Activated CD4-positive, CD25-positive, alpha-beta regulatory T cell (primary cell): ENCODE results near the gene KRTCAP2.

ENCODE experiments used
- DNase-seq, 4 experiments: peaks; one replicate each; lab custom pipeline; 2025; lab: John Stamatoyannopoulos, UW

The KRTCAP2 gene

DNA sequence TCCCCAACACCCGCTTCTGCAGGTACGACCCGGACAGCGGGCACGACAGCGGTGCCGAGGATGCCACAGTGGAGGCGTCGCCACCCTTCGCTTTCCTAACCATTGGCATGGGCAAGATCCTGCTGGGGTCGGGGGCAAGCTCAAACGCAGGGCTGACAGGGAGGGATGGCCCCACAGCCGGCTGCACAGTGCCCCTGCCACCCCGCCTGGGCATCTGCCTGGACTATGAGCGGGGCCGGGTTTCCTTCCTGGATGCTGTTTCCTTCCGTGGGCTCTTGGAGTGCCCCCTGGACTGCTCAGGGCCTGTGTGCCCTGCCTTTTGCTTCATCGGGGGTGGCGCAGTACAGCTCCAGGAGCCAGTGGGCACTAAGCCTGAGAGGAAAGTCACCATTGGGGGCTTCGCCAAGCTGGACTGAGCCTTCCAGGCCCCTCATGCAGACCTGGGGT is 10.7 kb upstream of the KRTCAP2 start:
- no peak for DNase-seq

DNA sequence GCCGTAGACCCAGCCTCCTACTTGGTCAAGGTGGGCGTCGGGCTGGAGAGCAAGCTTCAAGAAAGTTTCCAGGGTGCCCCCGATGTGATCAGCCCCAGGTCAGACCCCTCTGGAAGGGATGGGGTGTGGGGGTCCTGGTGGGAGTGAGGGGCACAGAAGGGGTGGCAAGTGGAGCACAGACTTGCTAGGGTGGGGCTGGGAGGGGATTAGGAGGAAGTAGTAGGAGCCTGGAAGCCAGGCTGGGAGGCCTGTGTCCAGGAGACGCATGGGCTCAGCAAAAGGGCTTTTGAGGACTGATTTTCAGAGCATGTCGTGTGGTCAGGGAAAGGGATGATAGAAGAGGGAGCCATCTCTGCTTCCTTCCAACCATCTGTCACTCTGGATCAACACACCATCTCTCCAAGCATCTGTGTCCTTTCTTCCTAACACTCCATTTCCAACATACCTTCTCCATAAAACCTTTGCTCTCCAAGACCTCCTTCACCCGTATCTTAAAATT is 9.0 kb upstream of the KRTCAP2 start:
- DNase-seq = no peak

DNA sequence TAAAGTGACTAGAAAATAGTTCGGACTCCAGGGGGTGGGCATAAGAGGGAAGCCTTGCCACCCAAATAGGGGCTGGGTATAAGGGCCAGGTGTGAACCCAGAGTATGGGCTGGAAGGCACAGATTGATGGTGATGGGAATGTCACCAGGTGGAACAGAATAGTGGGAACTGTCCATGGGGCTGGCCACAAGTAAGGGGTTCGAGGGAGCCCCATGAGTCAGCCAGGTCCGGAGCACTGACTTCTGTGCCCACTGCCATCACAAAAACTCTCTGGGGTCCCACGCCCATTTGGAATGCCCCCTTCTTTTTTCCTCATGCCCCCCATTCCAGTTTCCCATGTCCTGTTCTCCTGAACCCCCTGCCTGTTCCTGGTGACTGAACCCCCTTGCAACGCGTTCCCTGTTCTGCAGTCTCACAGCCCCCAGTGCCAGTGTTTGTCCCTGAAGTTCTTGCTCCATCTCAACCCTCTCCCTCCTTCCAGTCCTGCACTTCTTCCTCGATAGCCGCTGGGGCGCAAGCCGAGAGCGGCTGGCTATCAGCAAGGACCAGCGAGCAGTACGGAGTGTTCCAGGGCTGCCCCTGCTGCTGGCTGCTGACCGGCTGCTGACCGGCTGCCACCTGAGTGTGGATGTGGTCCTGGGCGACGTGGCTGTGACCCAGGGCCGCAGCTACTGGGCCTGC is 8.4 kb upstream of the KRTCAP2 start:
- no peak for DNase-seq

DNA sequence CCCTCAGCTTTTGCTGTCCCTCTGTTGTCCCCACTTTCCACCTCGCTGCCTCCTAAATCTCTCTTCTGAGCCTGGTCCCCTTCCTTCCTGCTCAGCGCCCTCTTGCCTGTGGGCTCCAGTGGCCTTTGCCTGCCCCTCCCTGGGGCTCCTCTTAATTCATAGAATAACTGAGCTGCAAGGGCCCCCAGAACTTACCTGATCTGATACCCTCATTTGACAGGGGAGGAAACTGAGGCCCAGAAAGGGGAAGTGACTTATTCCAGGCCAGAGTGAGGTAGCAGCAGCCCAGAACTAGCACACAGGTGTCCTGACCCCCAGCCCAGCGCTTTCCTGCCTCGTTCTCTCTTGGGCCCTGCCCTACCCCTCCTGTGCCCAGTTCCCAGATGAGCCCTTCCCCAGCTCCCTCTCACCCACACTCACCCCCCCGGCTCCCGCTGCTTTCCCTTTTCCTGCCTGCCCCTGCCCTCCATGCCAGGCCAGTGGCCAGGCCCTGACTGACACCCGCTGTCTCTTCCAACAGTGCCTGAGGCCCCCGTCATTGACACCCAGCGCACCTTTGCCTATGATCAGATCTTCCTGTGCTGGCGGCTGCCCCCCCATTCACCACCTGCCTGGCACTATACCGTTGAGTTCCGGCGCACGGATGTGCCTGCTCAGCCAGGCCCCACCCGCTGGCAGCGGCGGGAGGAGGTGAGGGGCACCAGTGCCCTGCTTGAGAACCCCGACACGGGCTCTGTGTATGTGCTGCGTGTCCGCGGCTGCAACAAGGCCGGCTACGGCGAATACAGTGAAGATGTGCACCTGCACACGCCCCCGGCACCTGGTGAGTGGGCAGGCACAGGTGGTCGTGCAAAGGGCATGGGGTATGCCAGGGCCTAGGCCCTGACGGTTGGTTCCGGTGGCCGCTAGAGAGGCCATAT is 6.3 kb upstream of the KRTCAP2 start:
- no peak for DNase-seq

DNA sequence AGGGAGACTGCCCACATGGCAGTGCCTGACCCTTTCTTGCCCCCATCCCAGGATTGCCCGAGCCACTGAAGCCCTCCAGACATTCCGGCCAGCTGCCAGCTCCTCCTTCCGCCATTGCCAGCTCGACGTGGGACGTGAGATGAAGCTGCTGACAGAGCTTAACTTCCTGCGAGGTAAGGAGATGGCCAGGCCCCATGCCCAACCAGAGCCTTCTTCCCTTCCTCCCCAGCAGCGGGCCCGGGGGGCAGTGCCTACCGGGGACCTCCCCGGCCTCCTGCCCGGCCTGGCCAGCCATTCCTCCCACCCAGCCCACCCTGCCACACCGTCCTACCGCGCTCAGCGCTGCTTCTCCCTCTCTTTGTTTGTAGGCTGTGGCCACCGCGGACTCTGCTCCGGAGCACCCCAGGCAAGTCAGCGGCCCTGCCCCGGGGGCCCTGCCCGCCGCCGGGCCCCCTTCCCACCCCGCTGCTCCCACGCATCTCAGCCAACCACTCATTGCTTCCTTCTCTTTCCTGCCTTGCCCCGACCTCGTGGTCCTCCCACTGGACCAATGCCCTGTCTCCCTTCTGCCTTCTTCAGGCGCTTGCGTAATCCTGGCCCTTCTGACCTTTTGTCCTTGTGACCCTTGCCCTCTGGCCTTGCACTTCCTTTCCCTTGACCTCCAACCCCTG is 5.5 kb upstream of the KRTCAP2 start:
- no peak for DNase-seq

DNA sequence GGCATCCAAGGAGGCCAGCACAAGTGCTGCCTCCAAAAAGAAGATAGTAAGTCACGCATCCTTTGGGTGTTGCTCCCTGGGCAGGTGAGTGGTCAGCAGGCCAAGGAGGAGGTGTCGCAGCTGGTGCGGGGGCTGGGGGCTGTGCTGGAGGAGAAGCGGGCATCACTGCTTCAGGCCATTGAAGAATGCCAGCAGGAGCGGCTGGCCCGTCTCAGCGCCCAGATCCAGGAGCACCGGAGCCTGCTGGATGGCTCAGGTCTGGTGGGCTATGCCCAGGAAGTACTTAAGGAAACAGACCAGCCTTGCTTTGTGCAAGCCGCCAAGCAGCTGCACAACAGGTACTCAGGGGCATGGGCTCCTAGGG is 4.8 kb upstream of the KRTCAP2 start:
- no peak for DNase-seq

DNA sequence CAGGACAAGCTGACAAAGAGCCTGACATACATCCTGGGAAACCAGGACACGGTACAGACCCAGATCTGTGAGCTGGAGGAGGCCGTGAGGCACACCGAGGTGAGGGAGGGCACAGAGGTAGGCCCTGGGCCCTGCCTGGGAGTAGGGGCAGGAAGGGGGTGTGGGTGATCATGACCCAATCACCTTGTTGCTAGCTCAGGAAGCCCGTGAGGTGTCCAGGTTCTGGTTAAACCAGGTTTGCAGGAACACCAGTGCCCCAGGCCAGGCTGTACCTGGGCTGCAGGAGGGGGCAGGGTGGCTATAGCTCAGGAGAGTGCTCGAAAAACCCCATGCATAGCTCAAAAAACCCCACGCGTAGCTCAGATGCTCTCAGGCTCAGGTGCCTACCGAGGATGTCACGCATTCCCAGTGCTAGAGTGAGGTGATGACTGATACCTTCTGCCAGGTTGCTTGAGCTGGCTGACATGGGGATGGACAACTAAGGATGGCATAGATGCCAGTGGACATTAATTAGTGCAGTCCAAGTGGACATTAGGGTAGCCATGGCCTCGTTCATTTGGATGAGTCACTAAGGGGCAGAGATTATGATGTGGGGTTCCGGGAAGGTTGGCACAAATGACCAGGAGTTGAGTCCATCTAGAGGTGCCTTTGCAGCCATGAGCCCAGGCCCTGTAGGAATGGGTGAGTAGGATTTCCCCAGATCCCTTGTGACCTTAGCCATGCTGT is 4.3 kb upstream of the KRTCAP2 start:
- DNase-seq = no peak

DNA sequence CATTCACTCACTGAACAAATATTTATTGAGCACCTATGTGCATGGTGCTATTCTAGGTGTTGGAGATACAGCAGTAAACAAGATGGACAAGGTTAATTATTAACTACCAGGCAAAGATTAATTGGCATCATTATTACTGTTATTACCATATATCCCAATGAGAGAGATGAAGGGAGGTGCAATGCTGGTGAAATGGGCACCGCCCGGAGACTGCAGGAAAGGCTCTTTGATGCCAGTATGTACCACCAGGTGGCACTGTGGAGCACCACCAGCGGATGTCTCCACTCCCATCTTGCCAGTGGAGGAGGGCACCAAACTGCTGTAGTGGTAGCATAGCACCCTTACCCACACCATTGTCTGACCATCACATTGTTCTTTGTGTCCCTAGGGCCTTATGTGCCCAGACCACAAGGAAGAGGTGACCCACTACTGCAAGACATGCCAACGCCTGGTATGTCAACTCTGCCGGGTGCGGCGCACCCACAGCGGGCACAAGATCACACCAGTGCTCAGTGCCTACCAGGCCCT is 3.5 kb upstream of the KRTCAP2 start:
- peak; percentile 66 to 83 (median 76) for DNase-seq

DNA sequence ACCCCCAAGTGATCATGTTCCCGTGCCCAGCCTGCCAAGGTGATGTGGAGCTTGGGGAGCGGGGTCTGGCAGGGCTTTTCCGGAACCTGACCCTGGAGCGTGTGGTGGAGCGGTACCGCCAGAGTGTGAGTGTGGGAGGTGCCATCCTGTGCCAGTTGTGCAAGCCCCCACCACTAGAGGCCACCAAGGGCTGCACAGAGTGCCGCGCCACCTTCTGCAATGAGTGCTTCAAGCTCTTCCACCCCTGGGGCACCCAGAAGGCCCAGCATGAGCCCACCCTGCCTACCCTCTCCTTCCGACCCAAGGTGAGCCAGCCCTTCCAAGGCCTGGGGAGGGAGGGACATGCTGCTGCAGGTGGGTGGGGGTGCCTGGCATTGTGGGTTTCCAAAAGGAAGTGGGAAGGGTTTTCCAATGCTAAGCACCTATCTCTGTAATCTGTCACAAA is 2.8 kb upstream of the KRTCAP2 start:
- no peak for DNase-seq

DNA sequence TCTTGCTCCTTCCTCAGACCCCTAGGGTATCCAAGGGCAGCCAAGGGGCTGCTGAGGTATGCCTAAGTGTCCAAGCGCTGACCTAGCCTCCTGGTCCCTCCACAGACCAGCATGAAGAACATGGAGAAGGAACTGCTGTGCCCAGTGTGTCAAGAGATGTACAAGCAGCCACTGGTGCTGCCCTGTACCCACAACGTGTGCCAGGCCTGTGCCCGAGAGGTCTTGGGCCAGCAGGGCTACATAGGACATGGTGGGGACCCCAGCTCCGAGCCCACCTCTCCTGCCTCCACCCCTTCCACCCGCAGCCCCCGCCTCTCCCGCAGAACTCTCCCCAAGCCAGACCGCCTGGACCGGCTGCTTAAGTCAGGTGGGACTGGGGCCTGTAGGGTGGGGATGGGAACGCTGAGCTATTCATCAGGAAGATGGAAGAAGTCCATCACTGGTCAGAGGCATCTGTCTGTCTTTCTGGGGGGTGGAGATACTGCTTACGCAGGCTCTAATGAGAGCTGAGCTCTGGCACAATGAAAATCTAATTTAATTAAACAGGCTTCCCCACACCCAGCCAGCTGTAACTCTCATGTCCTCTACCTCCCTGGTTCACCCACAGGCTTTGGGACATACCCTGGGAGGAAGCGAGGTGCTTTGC is 2.3 kb upstream of the KRTCAP2 start:
- DNase-seq = no peak

DNA sequence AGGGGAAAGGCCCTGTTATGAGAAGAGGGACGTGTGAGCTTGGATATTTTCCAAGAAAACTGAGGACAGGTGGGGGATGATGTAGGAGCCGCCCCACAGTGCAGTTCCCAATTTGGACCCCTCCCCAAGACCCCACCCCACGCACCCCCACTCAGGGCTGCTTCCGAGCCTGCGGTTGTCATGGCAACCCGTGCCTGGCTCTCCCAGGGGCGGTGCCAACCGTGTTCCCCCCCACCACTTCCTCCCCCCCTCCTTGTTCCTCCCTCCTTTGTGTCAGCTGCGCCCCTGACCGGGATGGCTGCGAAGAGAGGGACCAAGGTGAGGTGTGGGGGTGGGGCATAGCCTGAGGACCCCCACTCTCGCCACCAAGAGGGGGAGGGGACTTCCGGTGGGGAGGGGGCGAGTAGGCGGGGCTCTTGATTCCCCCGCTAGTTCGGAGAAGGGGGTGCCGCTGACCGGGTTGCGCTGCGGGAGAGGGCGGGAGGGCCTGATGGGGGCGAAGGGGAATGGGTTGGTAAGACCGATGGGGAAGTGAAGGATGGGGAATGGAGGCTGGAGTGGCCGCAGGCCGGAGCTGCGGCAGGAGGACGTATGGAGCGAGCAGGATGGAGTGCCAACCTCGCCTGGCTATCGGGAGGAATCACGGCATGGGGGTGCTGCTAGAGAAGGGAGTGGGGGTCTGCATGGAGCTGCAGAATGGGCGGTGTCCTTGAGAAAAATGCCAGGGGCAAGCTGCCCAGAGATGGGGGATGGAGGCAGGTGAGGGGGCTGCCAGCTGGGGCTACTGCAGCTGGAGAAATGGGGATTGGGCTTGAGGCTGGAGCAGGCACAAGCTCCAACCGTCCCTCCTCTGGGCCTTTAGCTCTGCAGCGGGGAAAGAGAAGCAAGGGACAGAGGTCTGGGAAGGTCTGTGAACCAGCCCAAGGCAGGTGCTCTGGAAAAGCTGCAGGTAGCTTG is 1.5 kb upstream of the KRTCAP2 start:
- DNase-seq = peak in 3 of 4 experiments; percentile 26 to 39 (median 33)

DNA sequence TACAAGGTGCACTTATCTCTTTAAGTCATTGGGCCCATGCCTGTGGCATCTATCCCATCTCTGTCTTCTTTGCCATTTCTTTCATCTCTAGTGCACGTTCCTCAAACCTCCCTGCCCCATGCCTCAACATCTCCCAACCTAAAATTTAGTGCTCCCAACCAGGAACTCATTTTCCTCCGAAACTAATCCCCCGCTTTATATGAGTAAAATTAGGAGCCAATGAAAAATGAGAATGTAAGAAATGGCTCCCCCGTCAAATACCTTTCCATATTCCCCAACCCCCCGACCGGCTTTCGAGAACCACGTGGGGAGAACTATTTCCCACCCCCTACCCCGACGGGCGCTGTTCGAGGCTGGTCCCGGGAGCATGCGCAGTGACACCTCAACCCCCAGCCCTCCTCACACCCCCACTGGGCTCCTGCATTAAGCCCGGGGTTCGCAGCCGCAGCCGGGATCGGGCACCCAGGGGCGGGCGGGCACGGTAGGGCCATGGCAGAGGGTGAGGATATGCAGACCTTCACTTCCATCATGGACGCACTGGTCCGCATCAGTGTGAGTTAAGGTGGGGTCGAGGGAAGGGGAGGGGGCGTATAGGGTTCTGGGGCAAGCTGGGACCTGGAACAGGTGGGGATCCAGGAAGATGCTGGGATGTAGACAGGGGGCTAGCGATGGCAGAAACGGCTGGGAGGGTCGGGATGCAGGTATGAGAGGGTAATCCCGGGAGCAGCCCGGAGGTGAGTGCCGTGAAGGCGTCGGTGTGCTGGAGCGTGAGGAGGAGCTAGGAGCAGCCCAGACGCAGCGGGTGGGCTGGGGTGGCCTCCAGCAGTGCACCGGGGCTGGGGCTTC is 597 bp upstream of the KRTCAP2 start, which contains the start of gene TRIM46:
Gene TRIM46, plus strand, starts transcription at position 372 of the 846 bp plus-strand sequence. Its CDS starts 118 bp downstream, at position 490.
- peak in 2 of 4 experiments; percentile 29 to 56 for DNase-seq

DNA sequence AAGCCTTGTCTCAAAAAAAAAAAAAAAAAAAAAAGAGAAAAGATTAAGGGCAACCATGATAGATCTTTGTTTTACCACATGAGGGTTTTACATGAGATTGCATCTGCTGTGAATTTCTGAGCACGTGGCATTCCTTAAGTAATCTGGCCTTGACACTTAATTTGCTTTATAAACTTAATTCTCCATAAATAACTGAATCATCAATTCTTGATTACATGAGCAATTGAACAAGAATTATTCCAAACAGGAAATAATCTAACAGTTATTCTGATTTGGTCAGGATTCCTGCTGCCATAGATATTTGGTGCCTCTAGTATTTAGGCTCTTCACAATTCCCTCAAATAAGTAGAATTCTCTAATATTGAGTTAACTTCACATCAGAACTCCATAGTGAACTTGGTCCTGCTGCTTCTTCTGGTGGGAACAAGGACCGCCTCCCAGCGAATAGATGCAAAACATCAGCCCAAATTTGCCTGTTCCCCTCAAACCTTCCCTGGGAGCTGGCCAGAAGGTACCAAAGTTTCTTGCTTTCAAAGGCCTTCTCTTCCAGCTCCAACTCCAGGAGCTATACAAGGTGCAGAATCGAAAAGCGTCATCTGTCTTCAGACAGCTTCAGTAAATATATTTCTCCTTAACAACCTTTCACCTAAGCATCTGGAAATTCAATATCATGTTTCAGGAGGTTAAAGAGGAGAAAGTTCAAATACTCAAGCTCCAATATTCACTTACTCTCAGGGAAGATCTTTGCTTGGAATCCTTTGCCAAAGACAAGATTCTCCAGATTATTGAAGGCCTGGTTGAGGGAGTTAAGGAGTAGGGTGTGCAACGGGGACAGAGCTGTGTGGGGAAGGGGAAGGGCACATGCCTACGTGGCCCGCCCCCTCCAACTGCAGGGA is 1.0 kb downstream of the KRTCAP2 start:
- no peak for DNase-seq

DNA sequence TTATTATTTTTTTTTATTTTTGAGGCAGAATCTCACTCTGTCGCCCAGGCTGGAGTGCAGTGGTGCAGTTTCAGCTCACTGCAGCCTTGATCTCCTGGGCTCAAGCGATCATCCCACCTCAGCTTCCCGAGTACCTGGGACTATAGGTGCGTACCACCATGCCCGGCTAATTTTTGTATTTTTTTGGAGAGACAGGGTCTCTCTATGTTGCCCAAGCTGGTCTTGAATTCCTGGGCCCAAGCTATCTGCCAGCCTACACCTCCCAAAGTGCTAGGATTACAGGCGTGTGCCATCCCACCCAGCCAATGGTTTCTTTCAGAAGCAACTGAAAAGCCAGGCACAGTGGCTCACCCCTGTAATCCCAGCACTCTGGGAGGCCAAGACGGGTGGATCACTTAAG is 2.3 kb downstream of the KRTCAP2 start:
- DNase-seq = no peak

DNA sequence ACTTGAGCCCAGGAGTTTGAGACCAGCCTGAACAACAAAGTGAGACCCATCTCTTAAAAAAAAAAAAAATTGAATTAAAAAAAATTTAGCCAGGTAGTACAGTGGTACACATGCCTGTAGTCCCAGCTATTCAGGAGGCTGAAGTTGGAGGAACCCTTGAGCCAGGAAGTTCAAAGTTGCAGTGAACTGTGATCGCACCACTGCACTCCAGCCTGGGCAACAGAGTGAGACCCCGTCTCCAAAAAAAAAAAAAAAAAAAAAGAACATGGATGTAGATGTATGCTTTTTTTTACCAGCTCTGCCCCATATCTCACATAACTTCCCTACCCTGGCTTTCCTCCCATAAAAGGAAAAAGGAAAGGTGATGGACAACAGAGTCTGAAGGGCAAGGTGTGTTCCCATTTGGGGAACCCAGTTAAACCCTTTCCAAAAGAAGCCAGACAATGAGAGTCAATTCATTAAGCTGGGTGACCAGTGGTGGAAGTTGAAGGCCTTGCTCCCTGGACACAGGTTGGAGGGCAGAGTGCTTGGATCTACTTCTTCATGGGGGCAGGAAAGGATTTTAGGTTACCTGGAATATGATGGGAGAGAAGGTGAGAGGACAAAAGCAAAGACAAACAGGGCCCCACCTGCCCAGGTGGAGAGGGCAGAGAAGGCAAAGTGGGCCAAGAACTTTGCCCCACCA is 2.9 kb downstream of the KRTCAP2 start:
- no peak for DNase-seq

DNA sequence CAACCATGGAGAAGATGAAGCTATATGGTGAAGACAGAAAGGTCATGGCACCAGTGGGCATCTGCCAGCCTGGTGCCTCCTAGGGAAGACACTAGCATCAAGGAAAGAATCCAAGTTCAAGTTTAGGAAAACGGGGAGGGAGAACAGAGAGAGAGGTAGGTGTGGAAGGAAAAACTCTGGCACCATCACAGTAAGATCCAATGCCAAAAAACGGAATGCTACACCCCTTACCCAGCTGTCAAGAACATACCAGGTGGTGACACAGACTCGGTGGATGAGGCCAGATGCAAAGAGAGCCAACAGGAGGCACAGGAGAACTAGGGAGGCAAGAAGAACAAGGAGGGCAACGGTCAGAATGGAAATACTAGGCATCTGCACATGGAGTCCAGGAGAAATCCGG is 3.6 kb downstream of the KRTCAP2 start:
- DNase-seq = no peak
